Stimulated activated CD8-positive, alpha-beta memory T cell treated with anti-CD3 and anti-CD28 coated beads, Interleukin-4, amount 100 ng/mL, for 48 hours (primary cell): ENCODE measurements around the gene SPATA24.
"Not testable (repeated sequence)": the region's sequence is repeated elsewhere in the genome, so short reads cannot be mapped to it uniquely, and the experiment has no call there.

ENCODE experiments used
- DNase-seq: peaks from one replicate; pipeline ENCODE4 v3.0.0-alpha.2; 2020

SPATA24 gene

GRCh38 chr5:139382807-139383206 lies 21.1 kb downstream of the SPATA24 start:
- no peak for DNase-seq

GRCh38 chr5:139381837-139382761 lies 21.8 kb downstream of the SPATA24 start:
- no peak for DNase-seq

- DNase-seq = no peak
Observed at GRCh38 chr5:139379626-139380449, 24.1 kb downstream of the SPATA24 start.

- no peak for DNase-seq
Observed at GRCh38 chr5:139378941-139379361, 24.9 kb downstream of the SPATA24 start.

GRCh38 chr5:139378101-139378825 lies 25.6 kb downstream of the SPATA24 start:
- no peak for DNase-seq

GRCh38 chr5:139377226-139377625 lies 26.7 kb downstream of the SPATA24 start:
- no peak for DNase-seq

GRCh38 chr5:139376364-139376763 lies 27.5 kb downstream of the SPATA24 start:
- no peak for DNase-seq

- peak; percentile 21 for DNase-seq
Observed at GRCh38 chr5:139374909-139375308, 29.0 kb downstream of the SPATA24 start.

GRCh38 chr5:139371482-139372435 lies 32.1 kb downstream of the SPATA24 start:
- DNase-seq = peak; percentile 25

GRCh38 chr5:139369181-139369580 lies 34.7 kb downstream of the SPATA24 start:
- DNase-seq = no peak

- peak; percentile 17 for DNase-seq
Observed at GRCh38 chr5:139368613-139369012, 35.3 kb downstream of the SPATA24 start.

- DNase-seq = no peak
Observed at GRCh38 chr5:139364466-139364865, 39.4 kb downstream of the SPATA24 start.

- peak; percentile 19 for DNase-seq
Observed at GRCh38 chr5:139363937-139364336, 40.0 kb downstream of the SPATA24 start.

GRCh38 chr5:139361835-139362429 lies 42.0 kb downstream of the SPATA24 start:
- peak; percentile 2 for DNase-seq

GRCh38 chr5:139360384-139360783 lies 43.5 kb downstream of the SPATA24 start:
- DNase-seq = peak; percentile 19

GRCh38 chr5:139358064-139358463 lies 45.8 kb downstream of the SPATA24 start:
- no peak for DNase-seq

- not testable (repeated sequence) for DNase-seq
Observed at GRCh38 chr5:139355900-139356299, 48.0 kb downstream of the SPATA24 start.

- no peak for DNase-seq
Observed at GRCh38 chr5:139354186-139354585, 49.7 kb downstream of the SPATA24 start.

- DNase-seq = not testable (repeated sequence)
Observed at GRCh38 chr5:139347863-139348262, 56.0 kb downstream of the SPATA24 start.
